Muscle layer of duodenum (tissue), 2 donors: ENCODE data around the gene C5orf47.

Experiments
- H3K27ac ChIP-seq: one replicate; pipeline ENCODE4 v1.7.0; 2013; ENCODE audit warnings: mild to moderate bottlenecking, low read length
- H3K27me3 ChIP-seq: one replicate; pipeline ENCODE4 v1.7.0; 2013; ENCODE audit warnings: low read depth, mild to moderate bottlenecking, control low read depth, low read length
- H3K36me3 ChIP-seq, 2 donors: one replicate each; pipeline ENCODE4 v1.7.0; 2013; ENCODE audit warnings: low read length in 2 of 2, control low read depth in 1 of 2, mild to moderate bottlenecking in 1 of 2; ENCODE audit not compliant: insufficient read depth in 2 of 2, control insufficient read depth in 1 of 2
- H3K4me1 ChIP-seq, 2 donors: one replicate each; pipeline ENCODE4 v1.7.0; 2013; ENCODE audit warnings: low read length in 2 of 2, mild to moderate bottlenecking in 2 of 2, control low read depth in 1 of 2, moderate library complexity in 1 of 2; ENCODE audit not compliant: insufficient read depth in 2 of 2, control insufficient read depth in 1 of 2
- H3K4me3 ChIP-seq, 2 donors: one replicate each; pipeline ENCODE4 v1.7.0; 2013; ENCODE audit warnings: low read length in 2 of 2, low read depth in 1 of 2, mild to moderate bottlenecking in 1 of 2
- H3K9me3 ChIP-seq, 2 donors: one replicate each; pipeline ENCODE4 v1.7.0; 2013; ENCODE audit warnings: low read length in 2 of 2, control low read depth in 1 of 2, mild to moderate bottlenecking in 1 of 2; ENCODE audit not compliant: control insufficient read depth in 1 of 2
- donor health status: healthy.

Gene C5orf47

GRCh38 chr5:173971681-173972345, 17.2 kb upstream of the C5orf47 start:
- no peaks in the 10 kb centered on the region for H3K36me3 ChIP-seq
- H3K4me1 ChIP-seq = peaks cover 0 to 5% of the 10 kb centered on the region in 2 donors
- no peak overlapping the region for H3K4me3 ChIP-seq
- H3K27me3 ChIP-seq = no peaks in the 10 kb centered on the region
- no peak overlapping the region for H3K27ac ChIP-seq
- no peaks in the 10 kb centered on the region for H3K9me3 ChIP-seq

- Histone ChIP-seq H3K4me3 (peak overlapping the region; percentile 62 to 67), H3K4me1 (peaks cover 0 to 5% of the 10 kb centered on the region in 2 donors), H3K36me3 (no peaks in the 10 kb centered on the region), H3K9me3 (no peaks in the 10 kb centered on the region), H3K27ac (no peak overlapping the region), H3K27me3 (no peaks in the 10 kb centered on the region)
Measured at GRCh38 chr5:173972607-173972924, 16.4 kb upstream of the C5orf47 start.

DNA sequence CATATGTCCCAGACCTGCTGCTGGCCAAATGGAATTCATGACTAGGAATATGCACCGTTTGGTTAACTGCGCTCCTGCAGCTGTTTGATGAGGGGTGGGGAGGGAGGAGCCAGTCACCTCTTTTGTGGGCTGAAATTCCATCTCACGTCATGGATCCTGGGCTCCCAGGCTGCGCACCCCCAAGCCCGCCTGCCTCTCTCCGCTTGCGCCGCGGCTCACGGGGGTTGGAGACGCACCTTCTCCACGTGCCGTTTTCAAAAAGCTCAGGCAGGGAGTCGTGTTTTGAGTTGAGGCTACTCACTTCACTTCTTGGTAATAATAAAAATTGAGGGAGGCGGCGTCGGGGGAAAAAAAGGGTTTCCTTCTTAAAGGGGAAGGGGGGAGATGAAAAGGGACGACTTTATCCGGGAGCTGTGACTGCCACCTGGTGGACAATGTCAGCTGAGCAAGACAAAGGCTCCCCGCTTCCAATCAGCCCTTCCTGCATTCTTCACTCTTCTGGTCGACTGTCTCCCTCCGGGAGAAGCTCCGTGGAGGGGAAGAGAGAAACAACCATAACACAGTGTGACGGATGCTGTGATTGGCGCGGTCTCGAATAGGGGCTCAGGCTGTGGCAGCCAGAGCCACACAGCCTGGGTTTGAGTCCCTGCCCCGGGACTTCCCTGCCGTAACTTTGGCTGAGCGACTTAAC, 15.9 kb upstream of the C5orf47 start:
- peak overlapping the region; percentile 62 to 67 for H3K4me3 ChIP-seq
- H3K27ac ChIP-seq = peak overlapping the region; percentile 26
- H3K36me3 ChIP-seq = no peaks in the 10 kb centered on the region
- H3K4me1 ChIP-seq = peaks cover 0 to 5% of the 10 kb centered on the region in 2 donors
- no peaks in the 10 kb centered on the region for H3K9me3 ChIP-seq
- no peaks in the 10 kb centered on the region for H3K27me3 ChIP-seq

GRCh38 chr5:173973616-173973969, 15.4 kb upstream of the C5orf47 start:
- Histone ChIP-seq H3K36me3 (no peaks in the 10 kb centered on the region), H3K4me1 (peaks cover 0 to 5% of the 10 kb centered on the region in 2 donors), H3K4me3 (peak overlapping the region; percentile 62 to 67), H3K27me3 (no peaks in the 10 kb centered on the region), H3K9me3 (no peaks in the 10 kb centered on the region), H3K27ac (no peak overlapping the region)

GRCh38 chr5:173974688-173975239, 14.2 kb upstream of the C5orf47 start:
- H3K36me3 ChIP-seq = no peaks in the 10 kb centered on the region

DNA sequence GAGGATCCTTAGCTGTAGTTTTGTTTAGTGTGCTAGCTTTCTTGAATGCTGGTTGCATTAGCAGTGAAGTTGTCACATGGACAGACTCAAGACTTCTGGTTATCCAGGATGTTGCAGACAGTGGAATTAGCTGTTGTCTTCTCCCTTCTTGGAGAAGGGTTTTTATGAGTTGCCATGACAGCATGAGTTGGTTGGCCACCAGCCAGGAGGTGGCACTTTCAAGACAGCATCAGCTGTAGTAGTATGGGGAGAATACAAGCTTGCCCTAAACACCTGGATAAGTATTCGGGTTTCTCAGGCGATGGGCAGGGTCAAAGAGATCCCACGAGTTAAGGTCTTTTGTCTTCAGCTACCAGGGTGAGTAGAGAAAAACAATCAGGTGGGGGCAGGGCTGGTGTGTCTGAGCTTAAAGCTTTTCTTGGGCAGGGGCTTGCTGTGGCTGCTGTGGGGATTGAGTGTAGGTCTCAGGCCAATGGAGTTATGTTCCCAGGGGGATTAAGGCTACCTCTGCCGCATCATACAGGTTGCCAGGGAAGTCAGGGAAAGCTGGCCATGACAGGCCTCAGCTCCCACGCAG, 7.7 kb upstream of the C5orf47 start:
- no peak overlapping the region for H3K4me3 ChIP-seq
- H3K9me3 ChIP-seq = peaks cover 0 to 3% of the 10 kb centered on the region in 2 donors
- H3K27ac ChIP-seq = no peak overlapping the region
- H3K36me3 ChIP-seq = no peaks in the 10 kb centered on the region
- peaks cover 3% of the 10 kb centered on the region for H3K27me3 ChIP-seq
- no peaks in the 10 kb centered on the region for H3K4me1 ChIP-seq

More at GRCh38 chr5:173974688-173975239, 14.2 kb upstream of the C5orf47 start:
- Histone ChIP-seq H3K27me3 (no peaks in the 10 kb centered on the region), H3K27ac (no peak overlapping the region), H3K9me3 (no peaks in the 10 kb centered on the region), H3K4me1 (peaks cover 0 to 5% of the 10 kb centered on the region in 2 donors), H3K4me3 (no peak overlapping the region)

- Histone ChIP-seq H3K27me3 (peaks cover 3% of the 10 kb centered on the region), H3K4me1 (no peaks in the 10 kb centered on the region), H3K27ac (no peak overlapping the region), H3K9me3 (peaks cover 0 to 3% of the 10 kb centered on the region in 2 donors), H3K4me3 (no peak overlapping the region), H3K36me3 (no peaks in the 10 kb centered on the region)
Measured at GRCh38 chr5:173984218-173984617, 4.8 kb upstream of the C5orf47 start.

- Histone ChIP-seq H3K4me1 (no peaks in the 10 kb centered on the region), H3K4me3 (no peak overlapping the region), H3K36me3 (no peaks in the 10 kb centered on the region)
Measured at GRCh38 chr5:173989432-173990082, 587 bp downstream of the C5orf47 start.

GRCh38 chr5:173997331-173997730, 8.4 kb downstream of the C5orf47 start:
- Histone ChIP-seq H3K9me3 (no peaks in the 10 kb centered on the region), H3K27me3 (no peaks in the 10 kb centered on the region), H3K36me3 (no peaks in the 10 kb centered on the region), H3K27ac (no peak overlapping the region), H3K4me3 (no peak overlapping the region), H3K4me1 (no peaks in the 10 kb centered on the region)

More at GRCh38 chr5:173989432-173990082, 587 bp downstream of the C5orf47 start:
- H3K9me3 ChIP-seq = no peaks in the 10 kb centered on the region
- H3K27me3 ChIP-seq = no peaks in the 10 kb centered on the region
- no peak overlapping the region for H3K27ac ChIP-seq

DNA sequence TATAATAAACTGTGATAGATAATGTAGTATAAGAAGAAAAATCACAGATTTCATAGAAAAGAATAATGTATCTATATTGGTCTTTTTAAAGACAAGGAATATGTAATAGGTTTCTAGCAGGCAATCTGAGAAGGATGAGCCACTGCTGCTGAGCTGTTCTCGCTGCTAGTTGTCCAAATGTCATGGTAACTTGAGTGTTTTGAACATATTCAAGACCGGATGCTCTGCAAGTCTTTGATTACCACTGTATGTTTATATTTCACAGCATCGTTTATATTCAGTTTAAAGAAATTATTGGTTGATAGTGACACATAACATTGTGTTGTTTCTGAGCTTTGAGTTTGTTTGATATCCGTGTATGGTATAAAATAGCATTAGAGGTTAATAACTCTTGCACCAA, 9.6 kb downstream of the C5orf47 start:
- H3K36me3 ChIP-seq = no peaks in the 10 kb centered on the region
- no peaks in the 10 kb centered on the region for H3K4me1 ChIP-seq
- no peak overlapping the region for H3K4me3 ChIP-seq

GRCh38 chr5:174000076-174000475, 11.1 kb downstream of the C5orf47 start:
- Histone ChIP-seq H3K4me3 (no peak overlapping the region), H3K27ac (no peak overlapping the region), H3K4me1 (no peaks in the 10 kb centered on the region), H3K27me3 (no peaks in the 10 kb centered on the region), H3K9me3 (no peaks in the 10 kb centered on the region), H3K36me3 (no peaks in the 10 kb centered on the region)

More for the DNA sequence above, 9.6 kb downstream of the C5orf47 start:
- no peaks in the 10 kb centered on the region for H3K27me3 ChIP-seq
- no peak overlapping the region for H3K27ac ChIP-seq
- H3K9me3 ChIP-seq = no peaks in the 10 kb centered on the region
